ENCODE results near the gene LRRC2.
"Not testable (repeated sequence)": the region's sequence is repeated elsewhere in the genome, so short reads cannot be mapped to it uniquely, and the experiment has no call there.

The LRRC2 gene

DNA sequence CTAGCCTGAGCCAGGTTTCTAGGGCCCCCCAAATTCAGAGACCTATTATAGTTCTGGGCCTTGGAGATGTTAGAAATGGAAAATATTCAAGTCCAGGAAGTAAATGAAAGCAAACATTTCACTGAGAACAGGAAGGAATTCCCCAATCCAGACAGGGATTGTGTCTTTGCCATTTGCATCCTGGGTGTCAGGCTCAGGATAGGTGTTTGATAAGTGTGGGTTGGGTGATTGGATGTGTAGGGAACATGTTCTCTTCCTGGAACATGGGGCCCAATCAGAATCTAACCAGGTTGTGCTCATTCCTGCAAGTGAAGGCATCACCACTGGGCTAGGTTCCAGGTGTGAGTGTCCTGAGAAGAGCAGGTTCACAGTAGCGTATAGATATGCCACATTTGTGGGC, 14.6 kb upstream of the LRRC2 start:
- no peak for DNase-seq

DNA sequence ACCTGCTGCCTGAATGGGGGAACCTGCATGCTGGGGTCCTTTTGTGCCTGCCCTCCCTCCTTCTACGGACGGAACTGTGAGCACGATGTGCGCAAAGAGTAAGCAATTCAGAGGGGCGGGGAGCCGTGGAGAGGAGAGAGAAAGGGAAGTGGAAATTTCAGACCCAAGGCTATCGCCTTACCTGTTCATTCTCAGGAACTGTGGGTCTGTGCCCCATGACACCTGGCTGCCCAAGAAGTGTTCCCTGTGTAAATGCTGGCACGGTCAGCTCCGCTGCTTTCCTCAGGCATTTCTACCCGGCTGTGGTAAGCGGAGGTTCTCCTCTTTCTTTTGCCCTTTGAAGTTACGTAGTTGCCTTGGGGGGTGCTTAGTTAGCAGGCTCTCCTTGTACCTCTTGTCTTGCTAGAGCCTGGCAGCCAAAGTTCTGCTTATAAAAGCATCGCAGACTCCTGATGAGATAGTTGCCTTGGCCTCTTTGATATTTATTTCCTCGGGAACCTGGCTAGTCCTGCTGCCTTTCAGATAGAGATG, 13.7 kb upstream of the LRRC2 start:
- DNase-seq: no peak

- no peak for DNase-seq
These were observed 13.1 kb upstream of the LRRC2 start for GRCh38 chr3:46578973-46579755.

- DNase-seq: not testable (repeated sequence)
These were observed 11.6 kb upstream of the LRRC2 start for GRCh38 chr3:46577580-46578249.

DNA sequence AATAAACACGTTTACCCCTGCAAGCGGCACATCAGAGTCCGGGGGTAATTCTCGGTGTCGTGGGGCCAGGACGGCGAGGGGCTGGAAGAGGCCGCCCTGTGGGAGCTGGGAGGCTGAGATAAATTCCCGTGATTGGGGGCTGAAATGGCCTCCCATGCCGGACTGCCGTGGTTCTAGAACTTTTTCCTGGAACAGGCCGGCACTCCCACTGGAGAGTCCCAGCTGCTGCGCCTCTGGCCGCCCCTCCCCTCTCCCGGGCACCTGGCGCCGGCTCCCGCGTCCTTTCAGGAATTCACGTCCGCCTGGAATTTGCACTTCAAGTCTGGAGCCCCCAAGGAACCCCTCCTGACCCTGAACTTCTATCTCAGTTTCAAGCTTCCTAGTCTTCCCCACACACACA, 10.8 kb upstream of the LRRC2 start:
- no peak for DNase-seq

- DNase-seq: no peak
These were observed 10.3 kb upstream of the LRRC2 start for GRCh38 chr3:46576386-46576785.

- DNase-seq: no peak
These were observed 9.6 kb upstream of the LRRC2 start for GRCh38 chr3:46575577-46576222.

DNA sequence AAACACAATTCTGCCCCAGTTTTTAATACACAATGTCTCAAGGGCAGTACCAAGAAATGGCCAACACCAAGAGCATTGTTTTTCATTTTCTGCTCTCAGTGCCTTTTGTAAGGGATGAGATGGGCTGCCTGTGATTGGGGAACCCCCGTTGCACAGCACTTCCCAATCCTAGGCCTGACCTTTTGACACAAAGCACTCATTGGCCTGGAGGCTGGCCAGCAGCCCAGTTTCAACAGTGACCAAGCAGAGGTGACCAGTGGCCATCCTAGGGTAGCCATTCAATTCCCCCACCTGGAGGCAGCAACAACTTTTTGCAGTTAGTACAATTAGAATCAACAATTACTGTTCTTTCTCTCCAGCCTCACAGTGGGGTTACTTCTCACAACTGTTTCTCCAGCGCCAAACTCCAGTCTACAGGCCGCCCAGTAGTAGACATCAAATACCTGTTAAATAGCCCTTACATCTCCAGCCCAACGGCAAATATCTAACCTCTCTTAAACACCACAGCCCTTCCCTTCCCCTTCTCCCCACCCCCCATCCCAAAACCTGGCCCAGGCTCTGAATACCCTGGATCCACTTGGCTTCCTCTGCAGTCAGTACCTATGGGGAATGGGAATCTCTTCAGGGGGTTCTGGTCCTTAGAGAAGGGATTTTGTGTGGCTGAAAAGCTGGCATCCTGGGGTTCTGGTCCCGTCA, 8.9 kb upstream of the LRRC2 start:
- no peak for DNase-seq

DNA sequence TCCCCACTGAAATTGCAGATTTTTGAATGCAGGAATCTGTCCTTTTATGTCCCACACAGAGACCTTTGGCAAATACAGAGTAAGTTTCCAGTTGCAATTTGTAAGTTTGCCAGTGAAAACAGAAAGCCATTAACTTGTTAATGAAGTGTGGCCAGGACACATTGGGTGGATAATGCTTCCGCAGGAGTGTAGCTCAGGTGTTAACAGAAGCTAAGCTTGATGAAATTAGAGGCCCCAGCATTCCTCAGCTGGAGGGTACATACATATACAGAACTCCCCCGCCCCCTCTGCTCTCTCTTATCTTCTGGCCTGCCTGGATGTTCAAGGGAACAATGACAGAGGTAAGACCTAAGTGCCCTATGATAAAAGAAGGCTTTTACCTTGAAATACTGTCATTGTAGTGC, 8.1 kb upstream of the LRRC2 start:
- no peak for DNase-seq

GRCh38 chr3:46573701-46574100, 7.6 kb upstream of the LRRC2 start:
- no peak for DNase-seq

DNA sequence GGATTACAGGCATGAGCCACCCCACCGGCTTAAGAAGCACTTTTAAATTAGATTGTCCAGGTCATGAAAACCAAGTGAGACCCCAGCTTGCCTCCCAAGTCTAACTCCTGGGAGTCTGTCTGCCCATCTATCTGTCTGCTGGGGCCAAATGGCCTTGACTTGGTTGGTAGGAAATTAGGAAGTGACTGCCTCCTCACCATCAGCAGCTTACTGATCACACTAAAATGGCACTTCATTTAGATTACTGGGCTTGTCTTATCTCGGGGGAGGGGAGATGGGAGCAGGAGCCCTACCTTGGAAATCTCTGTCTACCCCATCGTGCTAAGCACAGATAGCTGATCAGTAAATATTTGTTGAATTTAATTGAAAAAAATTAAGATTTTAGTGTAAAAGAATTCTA, 5.6 kb upstream of the LRRC2 start:
- no peak for DNase-seq

DNA sequence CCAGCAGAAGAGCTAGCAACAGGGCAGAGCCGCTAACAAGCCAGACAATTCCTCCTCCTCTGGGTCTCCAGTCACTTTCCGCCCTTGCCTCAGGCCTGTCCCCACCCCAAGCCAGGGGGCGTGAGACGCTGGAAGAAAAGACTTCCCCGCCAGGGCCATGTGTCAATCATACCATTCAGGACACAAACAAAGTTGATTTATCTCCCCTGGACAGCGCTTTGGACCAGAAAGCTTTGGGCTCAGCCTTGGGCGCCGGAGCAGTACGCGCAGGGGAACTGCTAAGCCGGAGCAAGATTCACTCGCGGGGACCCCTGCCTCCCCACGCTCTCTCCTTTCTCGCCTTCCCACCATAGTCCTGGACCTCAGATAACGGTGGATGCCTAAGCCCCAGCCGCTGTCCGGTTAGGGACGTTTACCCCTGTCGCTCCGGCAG, 479 bp downstream of the LRRC2 start:
- no peak for DNase-seq

GRCh38 chr3:46565077-46565476, 1.0 kb downstream of the LRRC2 start:
- no peak for DNase-seq

DNA sequence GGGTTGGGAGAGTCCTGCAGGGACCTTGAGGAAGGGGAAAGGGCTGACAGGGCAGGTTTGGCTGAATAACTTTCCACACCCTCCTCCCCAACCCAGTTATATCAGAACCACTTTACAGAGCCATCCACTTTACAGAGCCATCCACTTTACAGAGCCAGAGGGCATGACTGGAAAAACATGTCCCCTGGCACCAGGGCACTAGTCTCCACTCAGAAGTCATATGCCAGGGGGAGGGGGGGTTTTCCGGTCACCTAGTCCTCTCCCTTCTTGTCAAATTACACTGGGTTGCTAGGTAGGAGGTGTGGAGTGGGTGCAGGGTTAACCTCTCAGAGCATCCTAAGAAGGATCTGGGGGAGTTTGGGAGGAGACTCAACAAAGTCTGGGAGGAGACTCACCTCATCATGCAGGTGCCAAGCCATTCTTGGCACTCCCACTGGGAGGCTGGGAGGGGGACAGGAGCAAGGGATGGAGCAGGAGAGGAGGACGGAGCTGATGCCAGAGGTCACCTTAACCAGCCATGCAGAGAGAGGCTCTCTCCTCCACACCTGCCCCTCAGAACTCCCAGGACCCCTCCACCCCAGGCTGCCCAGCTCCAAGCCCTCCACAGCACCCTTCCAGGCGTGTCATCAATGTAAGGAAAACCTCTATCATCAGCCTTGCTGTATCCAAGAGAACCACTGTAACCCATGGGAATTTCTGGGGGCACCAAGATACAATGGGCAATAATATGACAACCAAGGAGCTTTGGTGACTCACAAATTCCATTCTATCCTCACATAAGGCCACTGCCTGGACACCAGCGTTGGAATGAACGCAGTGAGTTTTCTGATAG, 1.7 kb downstream of the LRRC2 start:
- DNase-seq: no peak

DNA sequence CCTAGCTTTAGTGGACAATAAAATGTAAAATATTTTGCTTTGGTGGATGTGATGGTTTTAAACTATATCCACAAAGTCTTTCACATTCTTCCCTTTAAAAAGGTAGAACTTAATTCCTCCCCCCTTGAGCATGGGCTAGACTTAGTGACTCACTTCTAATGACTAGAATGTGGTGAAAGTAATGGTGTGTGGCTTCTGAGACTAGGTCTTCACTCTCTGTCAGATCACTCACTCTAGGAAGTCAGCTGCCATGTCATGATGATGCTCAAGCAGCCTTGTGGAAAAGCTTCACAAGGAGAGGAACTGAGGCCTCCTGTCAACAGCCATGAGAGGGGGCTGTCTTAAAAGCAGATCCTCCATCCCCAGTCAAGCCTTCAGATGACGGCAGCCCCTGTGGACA, 4.2 kb downstream of the LRRC2 start:
- no peak for DNase-seq

- DNase-seq: no peak
These were observed 4.6 kb downstream of the LRRC2 start for GRCh38 chr3:46561511-46561910.

- DNase-seq: no peak
These were observed 6.9 kb downstream of the LRRC2 start for GRCh38 chr3:46559091-46559704.

GRCh38 chr3:46558184-46559043, 7.7 kb downstream of the LRRC2 start:
- DNase-seq: peak; percentile 20

DNA sequence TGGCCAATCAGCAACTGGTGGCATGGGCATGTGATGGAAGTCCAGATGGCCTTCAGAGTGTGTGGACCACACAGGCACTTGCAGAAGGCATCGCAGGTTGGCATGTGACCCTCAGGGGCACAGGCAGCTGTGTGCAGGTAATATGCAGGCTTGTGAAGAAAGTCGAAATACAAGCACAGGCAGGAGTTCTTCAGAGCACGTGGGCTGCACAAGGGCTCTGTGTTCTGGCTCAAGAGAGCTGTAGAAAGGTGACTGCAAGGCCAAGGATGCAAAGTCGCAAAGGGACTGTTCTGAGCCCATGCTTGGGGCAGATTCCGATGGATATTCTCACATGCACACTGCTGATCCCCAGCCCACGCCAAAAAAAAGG, 8.3 kb downstream of the LRRC2 start:
- DNase-seq: no peak

- DNase-seq: no peak
These were observed 12.9 kb downstream of the LRRC2 start for GRCh38 chr3:46553154-46553553.

DNA sequence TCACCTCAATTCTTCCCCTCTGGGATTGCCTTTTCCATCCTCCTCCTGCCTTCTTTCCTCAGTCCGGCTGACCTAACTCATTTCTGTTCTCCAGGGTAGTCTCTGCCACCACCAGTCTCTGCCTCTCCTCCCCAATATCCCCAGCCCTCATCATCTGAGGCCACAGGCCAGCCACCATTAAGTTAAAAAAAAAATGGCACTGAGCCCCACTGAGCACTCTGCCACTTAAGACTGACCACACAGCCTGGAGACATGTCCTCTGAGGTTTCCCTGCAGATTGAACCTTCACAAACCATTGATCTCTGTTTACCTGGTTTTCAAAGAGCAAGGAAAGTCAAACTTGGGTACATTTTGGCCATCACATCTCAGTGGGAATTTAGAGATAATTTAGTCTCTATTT, 13.6 kb downstream of the LRRC2 start:
- DNase-seq: no peak

Data from activated gamma-delta T cell (primary cell).